Stimulated activated naive B cell treated with anti-CD40 and anti-IgM and Interleukin-4, amounts not matched to agents 10 μg/mL and 1 μg/mL and 100 μg/mL, for 72 hours (primary cell): ENCODE data around the gene CYP2A6.
"Not testable (repeated sequence)": the region's sequence is repeated elsewhere in the genome, so short reads cannot be mapped to it uniquely, and the experiment has no call there.

ENCODE experiments used
- ATAC-seq, 2 donors: fragments of 150-1000 bp; cut with Tn5 transposase; replicated peaks; 2 replicates each; pipeline ENCODE4 v1.10.0; 2021; ENCODE audit warnings: moderate library complexity in 1 of 2
- DNase-seq: peaks from one replicate; pipeline ENCODE4 v3.0.0; 2021
- H3K27ac Mint-ChIP-seq: one replicate; pipeline ENCODE4 v1.8.0; 2022; ENCODE audit warnings: mild to moderate bottlenecking, mixed read lengths
- H3K27me3 Mint-ChIP-seq, 2 donors: one replicate each; pipeline ENCODE4 v1.8.0; 2022; ENCODE audit warnings: mixed read lengths in 2 of 2
- H3K36me3 Mint-ChIP-seq, 2 donors: one replicate each; pipeline ENCODE4 v1.8.0; 2022; ENCODE audit warnings: mixed read lengths in 2 of 2, mild to moderate bottlenecking in 1 of 2
- H3K4me1 Mint-ChIP-seq, 2 donors: one replicate each; pipeline ENCODE4 v1.8.0; 2022; ENCODE audit warnings: mixed read lengths in 2 of 2, mild to moderate bottlenecking in 1 of 2
- H3K4me3 Mint-ChIP-seq, 2 donors: one replicate each; pipeline ENCODE4 v1.8.0; 2022; ENCODE audit warnings: mild to moderate bottlenecking in 2 of 2, mixed read lengths in 2 of 2, moderate library complexity in 1 of 2
- H3K9me3 Mint-ChIP-seq, 2 donors: one replicate each; pipeline ENCODE4 v1.8.0; 2022; ENCODE audit warnings: mixed read lengths in 2 of 2, mild to moderate bottlenecking in 1 of 2

CYP2A6 gene

DNA sequence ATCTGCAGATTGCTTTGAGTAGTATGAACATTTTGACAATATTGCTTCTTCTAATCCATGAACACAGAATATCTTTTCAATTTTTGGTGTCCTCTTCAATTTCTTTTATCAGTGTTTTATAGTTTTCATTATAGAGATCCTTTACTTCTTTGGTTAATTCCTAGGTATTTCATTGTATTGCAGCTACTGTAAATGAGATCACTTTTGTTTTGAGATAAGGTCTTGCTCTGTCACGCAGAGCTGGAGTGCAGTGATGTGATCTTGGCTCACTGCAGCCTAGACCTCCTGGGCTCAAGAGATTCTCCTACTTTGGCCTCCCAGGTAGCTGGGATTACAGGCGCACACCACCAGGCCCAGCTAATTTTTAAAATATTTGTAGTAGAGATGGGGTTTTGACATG lies 22.0 kb upstream of the CYP2A6 start:
- Mint-ChIP-seq H3K27me3 (peaks cover 52 to 64% of the 10 kb centered on the region in 2 donors), H3K27ac (no peak overlapping the region), H3K36me3 (peaks cover 0 to 3% of the 10 kb centered on the region in 2 donors), H3K9me3 (peaks cover 7% of the 10 kb centered on the region in 2 donors), H3K4me1 (peaks cover 8 to 10% of the 10 kb centered on the region in 2 donors), H3K4me3 (no peak overlapping the region)
- no peak for DNase-seq
- no peak for ATAC-seq

DNA sequence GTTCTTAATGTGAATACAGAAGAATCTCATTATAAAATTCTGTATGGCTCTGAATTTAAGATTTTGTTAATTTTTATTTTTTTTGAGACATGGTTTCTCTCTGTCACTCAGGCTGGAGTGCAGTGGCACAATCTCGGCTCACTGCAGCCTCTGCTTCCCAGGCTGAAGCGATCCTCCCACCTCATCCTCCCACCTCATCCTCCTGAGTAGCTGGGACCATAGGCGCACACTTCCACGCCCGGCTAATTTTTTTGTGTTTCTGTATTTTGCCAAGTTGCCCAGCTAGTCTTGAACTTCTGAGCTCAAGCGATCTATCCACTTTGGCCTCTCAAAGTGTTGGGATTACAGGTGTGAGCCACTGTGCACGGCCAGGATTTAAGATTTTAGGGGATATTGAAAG lies 17.5 kb upstream of the CYP2A6 start:
- Mint-ChIP-seq H3K27ac (no peak overlapping the region), H3K4me1 (no peaks in the 10 kb centered on the region), H3K27me3 (peaks cover 45 to 56% of the 10 kb centered on the region in 2 donors), H3K9me3 (peaks cover 3 to 4% of the 10 kb centered on the region in 2 donors), H3K36me3 (peaks cover 0 to 3% of the 10 kb centered on the region in 2 donors), H3K4me3 (no peak overlapping the region)
- no peak for DNase-seq
- ATAC-seq, result no peak

DNA sequence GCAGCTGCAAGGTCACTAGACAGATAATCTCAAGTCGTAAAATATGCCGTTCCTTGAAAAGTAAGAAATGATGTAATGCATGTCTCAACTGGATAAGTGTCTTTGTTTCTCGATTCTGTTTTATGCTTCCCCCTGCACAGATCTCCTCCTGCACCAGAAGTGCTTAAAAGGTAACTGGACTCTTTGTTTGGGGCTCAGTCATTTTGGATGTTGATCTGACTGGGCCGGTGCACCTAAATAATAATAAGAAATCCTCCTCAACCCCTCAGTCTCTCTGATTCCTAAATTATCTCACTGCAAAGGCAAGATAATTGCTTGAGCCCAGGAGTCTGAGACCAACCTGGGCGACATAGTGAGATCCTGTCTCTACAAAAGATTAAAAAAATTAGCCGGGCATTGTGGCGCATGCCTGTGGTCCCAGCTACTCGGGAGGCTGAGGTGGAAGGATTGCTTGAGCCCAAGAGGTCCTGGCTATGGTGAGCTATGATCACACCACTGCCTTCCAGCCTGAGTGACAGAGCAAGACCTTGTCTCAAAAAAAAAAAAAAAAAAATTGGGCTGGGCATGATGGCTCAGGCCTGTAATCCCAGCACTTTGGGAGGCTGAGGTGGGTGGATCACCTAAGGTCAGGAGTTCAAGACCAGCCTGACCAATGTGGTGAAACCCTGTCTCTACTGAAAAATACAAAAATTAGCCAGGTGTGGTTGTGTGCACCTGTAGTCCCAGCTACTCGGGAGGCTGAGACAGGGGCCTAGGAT lies 14.7 kb upstream of the CYP2A6 start:
- DNase-seq, result not testable (repeated sequence)

GRCh38 chr19:40862785-40863184 lies 12.5 kb upstream of the CYP2A6 start:
- Mint-ChIP-seq H3K4me1 (no peaks in the 10 kb centered on the region), H3K9me3 (no peaks in the 10 kb centered on the region), H3K27ac (no peak overlapping the region), H3K36me3 (no peaks in the 10 kb centered on the region), H3K27me3 (peaks cover 30 to 34% of the 10 kb centered on the region in 2 donors), H3K4me3 (no peak overlapping the region)
- DNase-seq (no peak), ATAC-seq (no peak)

More for the DNA sequence above, 14.7 kb upstream of the CYP2A6 start:
- H3K4me3 Mint-ChIP-seq, ATAC-seq, H3K4me1 Mint-ChIP-seq, H3K27ac Mint-ChIP-seq, H3K36me3 Mint-ChIP-seq, H3K9me3 Mint-ChIP-seq: not testable (repeated sequence)
- H3K27me3 Mint-ChIP-seq, result peaks cover 37 to 42% of the 10 kb centered on the region in 2 donors

DNA sequence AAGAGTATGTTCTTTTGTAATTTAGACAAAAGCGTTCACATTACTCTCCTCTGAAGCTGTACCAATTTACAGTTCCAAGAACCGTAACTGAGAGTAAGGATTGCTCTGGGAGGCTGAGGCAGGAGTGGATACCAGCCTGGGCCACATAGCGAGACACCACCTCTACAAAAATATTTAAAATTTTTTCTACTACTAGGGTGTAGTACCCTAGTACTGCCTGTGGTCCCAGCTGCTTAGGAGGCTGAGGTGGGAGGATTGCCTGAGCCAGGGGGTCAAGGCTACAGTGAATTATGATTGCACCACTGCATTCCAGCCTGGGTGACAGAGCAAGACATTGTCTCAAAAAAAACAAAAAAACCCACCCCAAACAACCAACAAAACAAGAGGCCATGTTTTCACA lies 12.1 kb upstream of the CYP2A6 start:
- ATAC-seq, result no peak
- H3K9me3 Mint-ChIP-seq, result no peaks in the 10 kb centered on the region

DNA sequence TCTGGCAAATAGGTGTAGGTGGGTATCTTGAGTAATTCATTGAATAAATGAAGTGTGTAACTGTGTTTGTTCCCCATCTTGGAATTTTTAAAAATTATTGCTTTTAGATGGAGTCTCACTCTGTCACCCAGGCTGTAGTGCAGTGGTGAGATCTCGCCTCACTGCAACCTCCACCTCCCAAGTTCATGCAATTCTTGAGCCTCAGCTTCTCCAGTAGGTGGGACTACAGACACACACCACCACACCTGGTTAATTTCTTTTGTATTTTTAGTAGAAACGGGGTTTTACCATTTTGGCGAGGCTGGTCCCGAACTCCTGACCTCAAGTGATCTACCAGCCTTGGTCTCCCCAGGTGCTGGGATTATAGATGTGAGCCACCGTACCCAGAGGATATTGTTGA lies 7.9 kb upstream of the CYP2A6 start:
- Mint-ChIP-seq H3K4me3 (no peak overlapping the region), H3K9me3 (no peaks in the 10 kb centered on the region), H3K27ac (no peak overlapping the region), H3K36me3 (no peaks in the 10 kb centered on the region), H3K27me3 (peaks cover 12 to 15% of the 10 kb centered on the region in 2 donors), H3K4me1 (no peaks in the 10 kb centered on the region)
- ATAC-seq (no peak), DNase-seq (no peak)

More for the DNA sequence above, 12.1 kb upstream of the CYP2A6 start:
- H3K27ac Mint-ChIP-seq, result no peak overlapping the region
- peaks cover 27 to 29% of the 10 kb centered on the region in 2 donors for H3K27me3 Mint-ChIP-seq
- H3K36me3 Mint-ChIP-seq, result no peaks in the 10 kb centered on the region
- no peaks in the 10 kb centered on the region for H3K4me1 Mint-ChIP-seq
- no peak overlapping the region for H3K4me3 Mint-ChIP-seq
- no peak for DNase-seq

DNA sequence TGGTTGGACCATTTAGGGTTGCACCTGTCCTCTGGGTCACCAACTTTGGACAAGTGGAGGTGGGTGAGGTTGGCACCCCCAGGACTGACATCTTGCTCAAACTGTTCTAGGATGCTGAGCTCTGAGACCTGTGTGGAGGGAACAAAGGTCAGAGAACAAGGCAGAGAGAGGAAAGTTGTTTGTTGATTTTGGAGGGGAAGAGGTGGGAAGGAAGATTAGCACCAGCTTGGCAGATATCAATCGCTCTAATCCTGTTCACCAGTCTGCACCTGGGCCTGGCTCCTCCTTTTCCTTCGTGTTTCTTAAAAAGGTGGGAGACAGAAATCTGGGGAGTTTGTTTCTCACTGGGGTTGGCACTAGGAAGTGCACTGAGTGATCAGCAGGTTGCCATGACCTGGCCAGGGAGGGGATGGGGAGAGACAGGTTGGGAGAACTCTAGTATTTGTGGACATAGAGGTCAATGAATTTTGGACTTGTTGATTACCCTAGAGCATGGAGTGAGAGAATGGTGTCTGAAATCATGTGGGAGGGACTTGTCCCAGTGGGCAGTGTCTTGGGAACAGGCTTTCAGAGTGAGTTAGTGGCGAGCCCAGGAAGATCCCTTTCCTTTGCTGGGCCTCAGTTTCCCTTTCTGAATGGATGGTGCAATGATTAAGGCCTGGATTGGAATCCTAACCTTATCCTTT lies 2.4 kb upstream of the CYP2A6 start:
- not testable (repeated sequence) for H3K27ac Mint-ChIP-seq, DNase-seq, H3K4me1 Mint-ChIP-seq, ATAC-seq, H3K4me3 Mint-ChIP-seq, H3K36me3 Mint-ChIP-seq, H3K9me3 Mint-ChIP-seq
- H3K27me3 Mint-ChIP-seq, result peaks cover 29 to 34% of the 10 kb centered on the region in 2 donors

- H3K9me3 Mint-ChIP-seq, result not testable (repeated sequence)
Measured at GRCh38 chr19:40846722-40847121, 3.5 kb downstream of the CYP2A6 start.

DNA sequence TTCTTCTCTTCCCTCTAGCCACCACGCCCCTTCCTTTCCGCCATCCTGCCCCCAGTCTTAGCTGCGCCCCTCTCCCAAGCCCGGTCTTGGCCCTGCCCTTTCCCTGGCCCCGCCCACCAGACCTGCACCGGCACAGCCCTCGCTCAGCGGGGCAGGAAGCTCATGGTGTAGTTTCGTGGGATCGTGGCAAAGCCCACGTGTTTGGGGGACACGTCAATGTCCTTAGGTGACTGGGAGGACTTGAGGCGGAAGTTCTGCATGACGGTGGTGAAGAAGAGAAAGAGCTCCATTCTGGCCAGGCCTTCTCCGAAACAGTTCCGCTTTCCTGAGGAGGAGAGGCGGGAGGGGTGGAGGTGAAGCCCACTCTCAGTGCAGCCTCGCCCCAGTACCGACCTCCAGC lies 6.6 kb downstream of the CYP2A6 start:
- peak overlapping the region; percentile 62 for H3K27ac Mint-ChIP-seq

More at GRCh38 chr19:40846722-40847121, 3.5 kb downstream of the CYP2A6 start:
- Mint-ChIP-seq H3K4me1 (peaks cover 6 to 24% of the 10 kb centered on the region in 2 donors), H3K27me3 (peaks cover 38 to 50% of the 10 kb centered on the region in 2 donors)
- DNase-seq, H3K4me3 Mint-ChIP-seq, ATAC-seq, H3K36me3 Mint-ChIP-seq, H3K27ac Mint-ChIP-seq: not testable (repeated sequence)

GRCh38 chr19:40842997-40843652 lies 7.1 kb downstream of the CYP2A6 start:
- H3K4me1 Mint-ChIP-seq, result peaks cover 6 to 22% of the 10 kb centered on the region in 2 donors
- peak overlapping the region; percentile 56 to 85 for H3K4me3 Mint-ChIP-seq
- not testable (repeated sequence) for H3K9me3 Mint-ChIP-seq, H3K36me3 Mint-ChIP-seq, H3K27ac Mint-ChIP-seq, DNase-seq
- peaks cover 26 to 33% of the 10 kb centered on the region in 2 donors for H3K27me3 Mint-ChIP-seq
- peak in 1 of 2 donors; percentile 4 for ATAC-seq

More for the DNA sequence above, 6.6 kb downstream of the CYP2A6 start:
- Mint-ChIP-seq H3K4me1 (peaks cover 6 to 24% of the 10 kb centered on the region in 2 donors), H3K27me3 (peaks cover 30 to 38% of the 10 kb centered on the region in 2 donors), H3K4me3 (peak overlapping the region; percentile 80 to 85)
- peak; percentile 98 to 99 for ATAC-seq
- H3K9me3 Mint-ChIP-seq, H3K36me3 Mint-ChIP-seq: not testable (repeated sequence)
- peak; percentile 74 for DNase-seq

- not testable (repeated sequence) for H3K9me3 Mint-ChIP-seq, H3K27ac Mint-ChIP-seq, ATAC-seq, DNase-seq, H3K36me3 Mint-ChIP-seq, H3K4me3 Mint-ChIP-seq
- Mint-ChIP-seq H3K4me1 (peaks cover 6 to 18% of the 10 kb centered on the region in 2 donors), H3K27me3 (peaks cover 15 to 22% of the 10 kb centered on the region in 2 donors)
Measured at GRCh38 chr19:40842012-40842411, 8.2 kb downstream of the CYP2A6 start.

- H3K27ac Mint-ChIP-seq, ATAC-seq, DNase-seq, H3K36me3 Mint-ChIP-seq, H3K4me1 Mint-ChIP-seq, H3K9me3 Mint-ChIP-seq, H3K4me3 Mint-ChIP-seq: not testable (repeated sequence)
- peaks cover 9 to 11% of the 10 kb centered on the region in 2 donors for H3K27me3 Mint-ChIP-seq
Measured at GRCh38 chr19:40838477-40838876, 11.8 kb downstream of the CYP2A6 start.

- Mint-ChIP-seq H3K27ac (no peak overlapping the region), H3K4me1 (no peaks in the 10 kb centered on the region), H3K4me3 (no peak overlapping the region), H3K27me3 (peaks cover 9 to 11% of the 10 kb centered on the region in 2 donors), H3K36me3 (no peaks in the 10 kb centered on the region), H3K9me3 (no peaks in the 10 kb centered on the region)
- ATAC-seq (no peak), DNase-seq (no peak)
Measured at GRCh38 chr19:40836754-40837429, 13.4 kb downstream of the CYP2A6 start.
